OCI-LY1 (cell line): Measurements from ENCODE around the gene CNOT2.

ENCODE experiments used
- H2AFZ ChIP-seq: fragments of 200-600 bp; sonication (generic), shearing (Covaris generic); 2 replicates; pipeline ENCODE4 v1.6.0; 2014; ENCODE audit warnings: antibody characterized with exemption, mild to moderate bottlenecking, low read length
- H3F3A ChIP-seq: fragments of 200-600 bp; sonication (generic), shearing (Covaris generic); 2 replicates; pipeline ENCODE4 v1.6.0; 2014; ENCODE audit warnings: mild to moderate bottlenecking, antibody characterized with exemption, low read length, moderate library complexity; ENCODE audit not compliant: insufficient read depth
- H3K27ac ChIP-seq: fragments of 200-600 bp; sonication (generic); 2 replicates; pipeline ENCODE4 v1.5.1; 2014; ENCODE audit warnings: low read length, mixed run types, mild to moderate bottlenecking, low read depth; ENCODE audit not compliant: poor library complexity, severe bottlenecking
- H3K27me3 ChIP-seq: fragments of 200-600 bp; sonication (generic); 2 replicates; pipeline ENCODE4 v1.6.0; 2014; ENCODE audit warnings: antibody characterized with exemption, mild to moderate bottlenecking, low read length, moderate library complexity; ENCODE audit not compliant: insufficient read depth
- H3K36me3 ChIP-seq: fragments of 200-600 bp; sonication (generic); 2 replicates; pipeline ENCODE4 v1.6.1; 2014; ENCODE audit warnings: mild to moderate bottlenecking, antibody characterized with exemption, low read length, moderate library complexity, mixed read lengths; ENCODE audit not compliant: insufficient read depth
- H3K4me1 ChIP-seq: fragments of 200-600 bp; sonication (generic); 2 replicates; pipeline ENCODE4 v1.5.1; 2014; ENCODE audit warnings: mild to moderate bottlenecking, low read length, moderate library complexity; ENCODE audit not compliant: insufficient read depth, severe bottlenecking
- H3K4me2 ChIP-seq: fragments of 200-600 bp; sonication (generic), shearing (Covaris generic); 2 replicates; pipeline ENCODE4 v1.6.1; 2014; ENCODE audit warnings: low read length
- H3K4me3 ChIP-seq: fragments of 200-600 bp; sonication (generic); 2 replicates; pipeline ENCODE4 v1.5.1; 2014; ENCODE audit warnings: low read length, low read depth, mild to moderate bottlenecking, mixed read lengths; ENCODE audit not compliant: poor library complexity, severe bottlenecking
- H3K79me2 ChIP-seq: fragments of 200-600 bp; shearing (Covaris generic); 2 replicates; pipeline ENCODE4 v1.6.1; 2016; ENCODE audit warnings: mixed run types, low read length, mixed read lengths; ENCODE audit not compliant: insufficient read depth
- H3K9ac ChIP-seq: fragments of 200-600 bp; sonication (generic), shearing (Covaris generic); 2 replicates; pipeline ENCODE4 v1.6.1; 2014; ENCODE audit warnings: mild to moderate bottlenecking, low read length, mixed read lengths
- H3K9me2 ChIP-seq: fragments of 200-600 bp; sonication (generic), shearing (Covaris generic); 2 replicates; pipeline ENCODE4 v1.6.1; 2014; ENCODE audit warnings: low read depth, mild to moderate bottlenecking, low read length, mixed read lengths
- H3K9me3 ChIP-seq: fragments of 200-600 bp; shearing (Covaris generic); 2 replicates; pipeline ENCODE4 v1.6.1; 2014; ENCODE audit warnings: low read length, mixed read lengths
- H4K20me1 ChIP-seq: fragments of 200-600 bp; sonication (generic), shearing (Covaris generic); 2 replicates; pipeline ENCODE4 v1.6.0; 2016; ENCODE audit warnings: mild to moderate bottlenecking, low read length; ENCODE audit not compliant: insufficient read depth
- EZH2 ChIP-seq: fragments of 200-600 bp; sonication (generic), shearing (Covaris generic); IDR thresholded peaks from 2 replicates; pipeline ENCODE4 v1.8.0; 2017; ENCODE audit warnings: borderline replicate concordance, mixed run types, mild to moderate bottlenecking, antibody characterized with exemption, low read length, moderate library complexity, mixed read lengths
- TF ChIP-seq, protein P1 (sequence below): fragments of 200-600 bp; sonication (generic), shearing (Covaris generic); IDR thresholded peaks from 2 replicates; pipeline ENCODE4 v1.5.1; 2017; ENCODE audit warnings: mild to moderate bottlenecking, antibody characterized with exemption, low read length, moderate library complexity, mixed read lengths

CNOT2 gene, protein sequence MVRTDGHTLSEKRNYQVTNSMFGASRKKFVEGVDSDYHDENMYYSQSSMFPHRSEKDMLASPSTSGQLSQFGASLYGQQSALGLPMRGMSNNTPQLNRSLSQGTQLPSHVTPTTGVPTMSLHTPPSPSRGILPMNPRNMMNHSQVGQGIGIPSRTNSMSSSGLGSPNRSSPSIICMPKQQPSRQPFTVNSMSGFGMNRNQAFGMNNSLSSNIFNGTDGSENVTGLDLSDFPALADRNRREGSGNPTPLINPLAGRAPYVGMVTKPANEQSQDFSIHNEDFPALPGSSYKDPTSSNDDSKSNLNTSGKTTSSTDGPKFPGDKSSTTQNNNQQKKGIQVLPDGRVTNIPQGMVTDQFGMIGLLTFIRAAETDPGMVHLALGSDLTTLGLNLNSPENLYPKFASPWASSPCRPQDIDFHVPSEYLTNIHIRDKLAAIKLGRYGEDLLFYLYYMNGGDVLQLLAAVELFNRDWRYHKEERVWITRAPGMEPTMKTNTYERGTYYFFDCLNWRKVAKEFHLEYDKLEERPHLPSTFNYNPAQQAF

DNA sequence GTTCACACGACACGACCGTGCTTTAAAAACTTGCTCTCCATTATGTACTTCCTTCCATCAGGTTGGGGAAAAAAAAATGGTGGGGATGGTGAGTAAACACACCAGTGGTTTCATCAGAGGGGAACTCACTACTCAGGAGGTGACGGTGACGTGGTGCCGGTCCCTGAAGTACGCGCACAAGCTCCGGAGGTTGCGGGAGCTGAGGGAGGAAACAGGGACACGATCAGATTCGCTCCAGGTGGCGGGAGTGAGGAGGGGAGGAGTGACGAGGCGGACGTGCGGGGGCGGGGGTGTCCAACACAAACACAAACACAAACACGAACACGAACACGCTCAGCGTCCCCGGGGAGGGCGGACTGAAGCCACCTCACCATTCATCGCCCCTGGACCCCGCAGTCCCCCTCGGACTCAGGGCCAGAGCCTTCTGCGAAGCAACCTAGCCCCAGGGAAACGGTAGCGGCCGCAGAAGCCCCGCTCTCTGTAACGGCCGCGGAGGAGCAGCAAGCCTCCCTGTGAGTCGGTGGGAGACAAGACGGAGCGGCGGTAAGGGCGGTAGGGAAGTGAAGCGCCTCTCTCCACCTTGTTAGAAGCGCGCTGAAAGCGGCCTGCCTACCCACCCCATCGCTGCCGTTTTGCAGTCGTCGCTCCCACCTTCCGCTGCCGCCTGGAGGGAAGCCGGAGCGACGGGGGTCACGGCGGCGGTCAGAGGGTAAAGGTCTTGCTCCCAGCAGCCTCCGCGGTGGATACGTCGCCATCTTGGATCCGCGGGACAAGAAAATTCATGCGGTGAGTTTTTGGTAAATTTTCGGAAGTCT, at the start of gene CNOT2:
Gene CNOT2 (plus strand): TSS at position 739 of the 815 bp plus-strand sequence. CDS start 34,794 bp downstream, outside the sequence.
- TF ChIP-seq, protein P1, sequence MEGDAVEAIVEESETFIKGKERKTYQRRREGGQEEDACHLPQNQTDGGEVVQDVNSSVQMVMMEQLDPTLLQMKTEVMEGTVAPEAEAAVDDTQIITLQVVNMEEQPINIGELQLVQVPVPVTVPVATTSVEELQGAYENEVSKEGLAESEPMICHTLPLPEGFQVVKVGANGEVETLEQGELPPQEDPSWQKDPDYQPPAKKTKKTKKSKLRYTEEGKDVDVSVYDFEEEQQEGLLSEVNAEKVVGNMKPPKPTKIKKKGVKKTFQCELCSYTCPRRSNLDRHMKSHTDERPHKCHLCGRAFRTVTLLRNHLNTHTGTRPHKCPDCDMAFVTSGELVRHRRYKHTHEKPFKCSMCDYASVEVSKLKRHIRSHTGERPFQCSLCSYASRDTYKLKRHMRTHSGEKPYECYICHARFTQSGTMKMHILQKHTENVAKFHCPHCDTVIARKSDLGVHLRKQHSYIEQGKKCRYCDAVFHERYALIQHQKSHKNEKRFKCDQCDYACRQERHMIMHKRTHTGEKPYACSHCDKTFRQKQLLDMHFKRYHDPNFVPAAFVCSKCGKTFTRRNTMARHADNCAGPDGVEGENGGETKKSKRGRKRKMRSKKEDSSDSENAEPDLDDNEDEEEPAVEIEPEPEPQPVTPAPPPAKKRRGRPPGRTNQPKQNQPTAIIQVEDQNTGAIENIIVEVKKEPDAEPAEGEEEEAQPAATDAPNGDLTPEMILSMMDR, result no peak
- no peak for TF ChIP-seq EZH2
- no peaks in the 10 kb centered on the region for H3K9me3 ChIP-seq
- H3K79me2 ChIP-seq, result peaks cover 61% of the 10 kb centered on the region
- H3K27ac ChIP-seq, result peak within 1 kb of the TSS; percentile 92
- H3K27me3 ChIP-seq, result no peaks in the 10 kb centered on the region
- H3K9ac ChIP-seq, result peak within 1 kb of the TSS; percentile 97
- peaks cover 68% of the 10 kb centered on the region for H3K36me3 ChIP-seq
- H3K9me2 ChIP-seq, result no peaks in the 10 kb centered on the region
- peaks cover 49% of the 10 kb centered on the region for H3K4me1 ChIP-seq
- no peaks in the 10 kb centered on the region for H4K20me1 ChIP-seq
- H3F3A ChIP-seq, result no peaks in the 10 kb centered on the region
- H3K4me2 ChIP-seq, result peak within 1 kb of the TSS; percentile 96
- peak within 1 kb of the TSS; percentile 94 for H3K4me3 ChIP-seq
- no peak within 1 kb of the TSS for H2AFZ ChIP-seq

DNA sequence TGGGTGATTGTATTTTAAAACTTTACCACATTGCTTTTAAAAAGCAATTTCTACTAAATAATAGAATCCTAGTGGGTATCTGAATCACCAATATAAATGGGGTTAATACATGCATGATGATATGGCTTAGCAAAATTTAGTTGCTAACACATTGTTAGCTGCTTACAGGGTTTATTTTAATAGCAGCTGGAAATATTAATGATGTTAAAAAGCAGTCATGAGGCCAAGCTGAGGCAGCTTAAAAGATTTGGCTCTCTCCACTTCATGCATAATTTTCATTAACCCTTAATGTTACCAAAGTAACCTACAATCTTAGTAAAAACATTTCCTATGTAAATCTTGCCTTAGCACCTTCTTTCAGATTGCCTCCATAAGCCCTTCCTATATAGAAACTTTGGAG, 49.2 kb upstream of the CNOT2 start:
- Histone ChIP-seq H3K9me2 (no peaks in the 10 kb centered on the region), H4K20me1 (no peaks in the 10 kb centered on the region), H3K79me2 (no peaks in the 10 kb centered on the region), H3K27me3 (no peaks in the 10 kb centered on the region), H3K9me3 (no peaks in the 10 kb centered on the region), H3K9ac (no peak overlapping the region), H3K36me3 (no peaks in the 10 kb centered on the region), H3F3A (no peaks in the 10 kb centered on the region), H3K4me2 (no peak overlapping the region), H3K4me3 (no peak overlapping the region), H3K27ac (no peak overlapping the region), H2AFZ (no peak overlapping the region), H3K4me1 (peaks cover 5% of the 10 kb centered on the region)
- TF ChIP-seq EZH2, result no peak

DNA sequence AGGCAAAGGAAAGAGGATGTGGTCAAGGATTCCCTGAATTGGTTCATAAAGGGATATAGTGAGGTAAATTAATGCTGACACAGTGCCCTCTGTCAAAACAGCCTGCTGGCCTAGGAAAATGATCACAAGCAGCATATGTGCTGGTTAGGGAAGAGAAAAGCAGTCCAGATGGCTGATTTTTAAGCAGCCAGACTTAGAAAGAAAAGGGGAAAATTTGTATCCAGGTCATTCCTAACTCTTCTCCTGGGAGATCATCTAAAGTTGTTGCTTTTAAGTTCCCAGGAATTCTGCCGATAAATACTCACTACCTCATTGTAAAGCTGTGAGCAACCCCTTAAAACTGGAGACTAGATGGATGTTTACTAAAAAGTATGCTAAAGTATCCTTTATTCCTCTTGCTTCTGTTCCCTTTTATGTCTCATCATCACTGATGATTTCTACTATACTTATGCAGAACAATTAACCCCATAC, 46.4 kb upstream of the CNOT2 start:
- Histone ChIP-seq H3F3A (no peaks in the 10 kb centered on the region), H3K4me3 (no peak overlapping the region), H3K79me2 (no peaks in the 10 kb centered on the region), H3K9ac (no peak overlapping the region), H3K9me2 (no peaks in the 10 kb centered on the region), H3K36me3 (no peaks in the 10 kb centered on the region), H4K20me1 (no peaks in the 10 kb centered on the region), H3K4me1 (peaks cover 5% of the 10 kb centered on the region), H3K27me3 (no peaks in the 10 kb centered on the region), H2AFZ (no peak overlapping the region), H3K27ac (no peak overlapping the region), H3K4me2 (no peak overlapping the region), H3K9me3 (no peaks in the 10 kb centered on the region)
- TF ChIP-seq EZH2, result no peak
- TF ChIP-seq, protein P1, result no peak
